Frontal cortex (tissue), 4 donors: ENCODE results near the gene NINJ1. TPM values are rescaled to one million over a fixed set of nuclear protein-coding genes. Genes with fewer than 3 reads are reported as not detected.
"Not testable (repeated sequence)": the region's sequence is repeated elsewhere in the genome, so short reads cannot be mapped to it uniquely, and the experiment has no call there.

Experiments
- DNase-seq, 2 donors: peaks; one replicate each; pipeline ENCODE4 v3.0.0; 2012; ENCODE audit warnings: low spot score in 2 of 2
- FAIRE-seq: peaks from 2 replicates; lab custom pipeline; 2012; peaks lifted over from hg19 to GRCh38; lab: Jason Lieb, UNC
- total RNA-seq: library from RNA; depleted of rRNA; stranded (reverse); fragments of >200 nt; gene quantifications from one replicate; pipeline ENCODE4 v1.2.3, GENCODE V29; 2014
- donor health status: control.
- donor health status: control.
- donor health status: control.

Gene NINJ1
- total RNA-seq, 1 donor from 2014 or later: 2.9 TPM

- DNase-seq (no peak), FAIRE-seq (no peak)
Measured at GRCh38 chr9:93122721-93123221, 11.3 kb downstream of the NINJ1 start.

- FAIRE-seq: no peak
- DNase-seq: no peak
Measured at GRCh38 chr9:93121316-93122241, 12.5 kb downstream of the NINJ1 start.

GRCh38 chr9:93120846-93121315 lies 13.2 kb downstream of the NINJ1 start:
- no peak for DNase-seq

DNA sequence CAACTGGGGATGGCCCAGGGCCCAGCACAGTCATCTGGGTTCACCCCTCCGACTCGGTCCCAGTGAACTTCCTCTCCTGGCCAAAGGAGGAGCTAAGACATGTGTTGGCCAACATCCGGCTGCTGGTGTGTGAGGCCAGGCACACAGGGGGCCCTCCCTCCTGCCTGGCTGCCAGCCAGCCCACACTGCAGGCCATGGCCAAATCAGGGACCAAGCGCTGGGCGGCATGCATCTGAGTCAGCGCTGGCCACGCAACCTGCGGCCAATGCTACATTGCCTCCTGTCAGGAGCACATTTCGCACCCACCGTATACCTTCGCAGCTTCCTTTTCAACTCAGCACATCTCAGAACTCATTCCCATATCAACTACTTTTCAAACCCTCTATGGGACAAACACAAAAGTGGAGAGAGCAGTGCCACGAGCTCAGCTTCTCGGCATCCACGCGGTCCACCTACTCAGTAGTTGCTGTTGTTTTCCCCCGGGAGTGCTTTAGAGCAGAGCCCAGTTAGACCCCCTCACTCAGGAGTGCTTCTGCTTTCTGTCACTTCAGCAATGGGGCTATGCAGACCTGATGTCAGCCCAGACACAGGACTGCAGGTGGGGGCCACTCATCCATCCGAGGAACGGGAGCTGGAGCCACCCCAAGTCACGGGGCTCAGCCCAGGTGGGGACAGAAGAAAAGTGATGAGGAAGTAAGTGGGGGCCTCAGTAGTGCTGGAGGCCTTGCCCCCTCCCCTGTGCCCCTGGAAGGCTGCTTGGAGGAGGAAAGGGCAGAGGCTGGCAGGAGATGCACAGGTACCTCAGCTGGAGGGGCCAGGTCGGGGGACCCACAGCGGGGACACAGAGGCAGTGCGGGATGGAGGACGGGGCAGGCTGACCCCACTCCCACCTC lies 13.9 kb downstream of the NINJ1 start:
- DNase-seq (peak in 1 of 2 donors; percentile 79), FAIRE-seq (no peak)

More at GRCh38 chr9:93120846-93121315, 13.2 kb downstream of the NINJ1 start:
- no peak for FAIRE-seq

- DNase-seq: no peak
- FAIRE-seq: no peak
Measured at GRCh38 chr9:93119703-93119952, 14.4 kb downstream of the NINJ1 start.

DNA sequence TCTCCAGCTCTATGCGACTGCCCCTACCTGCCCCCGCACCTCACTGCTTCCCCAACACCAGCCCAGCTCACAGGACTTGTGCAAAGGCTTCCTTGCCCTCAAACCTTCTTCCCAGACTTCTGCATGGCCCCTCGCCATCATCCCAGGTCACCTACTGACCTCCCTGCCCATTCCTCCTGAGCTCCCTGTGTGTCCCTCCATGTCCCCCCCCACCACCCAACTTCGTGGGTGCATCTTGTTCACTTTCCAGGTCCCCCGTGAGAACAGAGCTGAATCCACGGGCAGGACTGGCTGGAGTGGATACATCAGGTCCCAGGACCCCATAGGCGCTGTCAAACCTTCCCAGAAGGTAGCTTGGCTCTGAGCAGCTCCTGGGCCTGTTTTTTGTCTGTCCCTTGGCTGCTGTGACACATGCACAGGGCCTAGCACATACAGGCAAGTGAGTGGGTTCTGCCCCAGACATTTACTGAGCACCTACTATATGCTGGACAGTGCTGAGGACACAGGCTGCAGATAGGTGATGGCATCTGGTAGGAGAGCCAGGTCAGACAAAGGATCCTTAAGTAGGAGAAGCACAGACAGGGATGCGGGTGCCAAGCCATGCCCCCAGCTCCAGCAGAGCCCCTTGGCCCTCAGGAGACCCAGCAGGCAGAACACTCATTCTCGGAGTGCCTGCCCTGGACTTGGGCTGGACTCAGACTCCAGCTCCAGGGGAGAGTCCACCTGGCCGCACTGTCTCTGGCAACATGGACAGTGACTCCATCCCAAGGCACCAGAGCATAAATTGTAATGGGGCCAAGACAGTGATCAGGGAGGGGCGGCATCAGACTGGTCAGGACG lies 15.0 kb downstream of the NINJ1 start:
- no peak for FAIRE-seq
- no peak for DNase-seq

- DNase-seq (no peak), FAIRE-seq (no peak)
Measured at GRCh38 chr9:93117924-93118862, 15.9 kb downstream of the NINJ1 start.

- DNase-seq, FAIRE-seq: not testable (repeated sequence)
Measured at GRCh38 chr9:93117521-93117920, 16.5 kb downstream of the NINJ1 start.

GRCh38 chr9:93116072-93116961 lies 17.7 kb downstream of the NINJ1 start:
- DNase-seq: no peak
- no peak for FAIRE-seq

GRCh38 chr9:93115486-93116071 lies 18.5 kb downstream of the NINJ1 start:
- no peak for FAIRE-seq
- DNase-seq: no peak

DNA sequence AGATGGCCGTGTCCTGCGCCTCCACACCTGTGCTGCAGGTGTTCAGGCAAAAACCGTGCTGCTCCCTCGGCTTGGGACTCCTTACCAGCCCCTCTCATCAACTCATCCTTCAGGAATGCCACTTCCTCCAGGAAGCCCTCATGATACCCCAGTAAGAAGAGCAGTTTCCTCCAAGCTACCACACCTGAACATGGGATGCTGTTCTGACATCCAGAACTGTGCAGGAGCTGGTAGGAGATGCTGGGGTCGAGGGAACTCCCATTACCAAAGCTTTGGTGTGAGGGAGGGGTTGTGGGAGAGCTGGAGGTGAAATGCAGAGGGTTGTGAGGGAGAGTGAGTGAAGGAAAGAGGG lies 19.1 kb downstream of the NINJ1 start:
- FAIRE-seq (no peak), DNase-seq (no peak)

- FAIRE-seq (no peak), DNase-seq (no peak)
Measured at GRCh38 chr9:93114169-93114983, 19.7 kb downstream of the NINJ1 start.

DNA sequence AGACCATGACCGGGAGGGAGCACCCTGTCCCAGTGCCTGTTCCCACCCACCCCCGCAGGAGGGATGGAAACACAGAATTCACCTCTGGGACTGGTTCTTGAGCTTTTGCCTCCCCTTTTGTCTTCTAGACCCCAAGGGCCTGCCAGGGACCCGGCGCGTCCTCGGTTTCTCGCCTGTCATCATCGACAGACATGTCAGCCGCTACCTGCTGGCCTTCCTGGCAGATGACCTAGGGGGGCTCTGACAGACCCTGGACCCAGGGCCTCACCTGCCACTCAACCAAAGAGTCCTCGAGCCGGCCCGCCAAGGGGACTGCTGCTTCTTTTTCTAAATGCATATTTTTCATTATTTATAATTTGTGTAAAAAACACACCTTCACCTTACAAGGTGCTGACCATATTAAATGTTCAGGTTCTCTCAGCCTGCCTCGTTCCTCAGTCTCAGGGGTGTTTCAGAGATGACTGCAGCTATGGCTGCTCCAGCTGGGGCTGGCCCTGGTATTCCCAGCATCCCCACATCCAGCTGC lies 21.1 kb downstream of the NINJ1 start:
- FAIRE-seq: no peak
- DNase-seq: no peak

DNA sequence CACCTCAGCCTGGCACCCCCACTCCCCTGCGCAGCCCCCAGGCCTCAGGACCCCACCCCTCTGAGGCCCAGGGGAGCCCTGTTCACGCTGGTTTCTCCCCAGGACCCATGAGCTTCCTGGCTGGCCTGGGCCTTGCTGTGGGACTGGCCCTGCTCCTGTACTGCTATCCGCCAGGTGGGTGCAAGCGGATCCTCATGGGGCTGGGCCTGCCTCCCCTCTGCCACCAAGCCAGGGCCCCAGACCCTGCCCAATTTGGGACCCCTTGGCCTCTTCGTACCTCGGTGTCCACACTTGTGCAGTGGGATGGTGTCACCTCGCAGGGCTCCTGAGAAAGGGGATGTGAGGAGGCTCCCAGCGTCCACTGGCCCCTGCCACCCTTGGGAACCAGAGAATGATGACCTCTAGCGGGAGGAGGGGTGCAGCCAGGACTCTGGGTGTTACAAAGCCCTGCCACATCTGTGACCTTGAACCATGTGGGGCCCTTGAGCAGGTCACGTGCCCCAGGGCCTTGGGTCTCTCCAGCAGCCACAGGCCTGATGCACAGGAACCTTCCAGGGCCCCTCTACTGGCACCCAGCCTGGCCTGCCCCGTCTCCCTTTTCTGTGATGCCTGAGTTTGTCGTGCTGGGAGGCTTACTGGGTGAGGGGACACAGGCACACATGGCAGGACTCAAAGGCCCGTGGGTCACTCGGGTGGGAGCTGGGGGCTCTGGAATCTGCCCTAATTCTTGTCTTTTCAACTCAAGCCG lies 21.8 kb downstream of the NINJ1 start:
- FAIRE-seq (no peak), DNase-seq (no peak)

- DNase-seq: no peak
- no peak for FAIRE-seq
Measured at GRCh38 chr9:93111371-93112115, 22.5 kb downstream of the NINJ1 start.
